SK-N-SH treated with all-trans-retinoic acid at 6 μM for 48 hours (cell line): Measurements from ENCODE around the gene UROC1.

Source experiments
- ATAC-seq: fragments of 200-7000 bp; cut with Tn5 transposase; 3 replicates; pipeline ENCODE4 v1.9.1; 2020; ENCODE audit warnings: mild to moderate bottlenecking, moderate library complexity
- ARNTL ChIP-seq: fragments of 450-650 bp; formaldehyde crosslinking; IDR thresholded peaks from 2 replicates; pipeline ENCODE4 v1.5.0; 2020; ENCODE audit warnings: low read depth, mild to moderate bottlenecking, moderate library complexity, borderline replicate concordance
- BACH2 ChIP-seq: fragments of 250-450 bp; sonication (Bioruptor Pico); IDR thresholded peaks from 2 replicates; pipeline ENCODE4 v1.9.0; 2021; ENCODE audit warnings: mild to moderate bottlenecking, borderline replicate concordance
- CSDC2 ChIP-seq: fragments of 250-450 bp; sonication (Bioruptor Pico); IDR thresholded peaks from 2 replicates; pipeline ENCODE4 v1.5.0; 2020; ENCODE audit warnings: mild to moderate bottlenecking, moderate library complexity
- ESRRG ChIP-seq: fragments of 250-450 bp; sonication (Bioruptor Pico); IDR thresholded peaks from 2 replicates; pipeline ENCODE4 v1.6.1; 2021; ENCODE audit warnings: mild to moderate bottlenecking
- GLIS3 ChIP-seq: fragments of 250-450 bp; sonication (Bioruptor Pico); IDR thresholded peaks from 2 replicates; pipeline ENCODE4 v1.5.0; 2020; ENCODE audit warnings: mild to moderate bottlenecking, moderate library complexity
- ISL1 ChIP-seq: fragments of 250-450 bp; sonication (Bioruptor Pico); IDR thresholded peaks from 2 replicates; pipeline ENCODE4 v2.1.2; 2022; ENCODE audit warnings: mild to moderate bottlenecking, moderate library complexity
- OSR1 ChIP-seq: fragments of 250-450 bp; sonication (Bioruptor Pico); IDR thresholded peaks from 2 replicates; pipeline ENCODE4 v1.8.0; 2022; ENCODE audit warnings: moderate library complexity, mild to moderate bottlenecking, inconsistent platforms
- PPARA ChIP-seq: fragments of 250-450 bp; sonication (Bioruptor Pico); IDR thresholded peaks from 2 replicates; pipeline ENCODE4 v1.5.0; 2020; ENCODE audit warnings: mild to moderate bottlenecking, borderline replicate concordance
- RARB ChIP-seq: fragments of 250-450 bp; sonication (Bioruptor Pico); IDR thresholded peaks from 2 replicates; pipeline ENCODE4 v1.8.0; 2021; ENCODE audit warnings: mild to moderate bottlenecking, moderate library complexity
- TCF4 ChIP-seq: fragments of 250-450 bp; sonication (Bioruptor Pico); IDR thresholded peaks from 2 replicates; pipeline ENCODE4 v1.8.0; 2021; ENCODE audit warnings: mild to moderate bottlenecking, moderate library complexity, borderline replicate concordance
- ZC3H10 ChIP-seq: fragments of 250-450 bp; sonication (Bioruptor Pico); IDR thresholded peaks from 2 replicates; pipeline ENCODE4 v1.5.1; 2021; ENCODE audit warnings: mild to moderate bottlenecking, moderate library complexity
- ZFP3 ChIP-seq: fragments of 250-450 bp; sonication (Bioruptor Pico); IDR thresholded peaks from 2 replicates; pipeline ENCODE4 v1.5.0; 2020; ENCODE audit warnings: mild to moderate bottlenecking, moderate library complexity
- ZNF70 ChIP-seq: fragments of 450-650 bp; formaldehyde crosslinking; IDR thresholded peaks from 2 replicates; pipeline ENCODE4 v1.5.0; 2020; ENCODE audit warnings: mild to moderate bottlenecking, moderate library complexity
- ZNF8 ChIP-seq: fragments of 450-650 bp; formaldehyde crosslinking; IDR thresholded peaks from 2 replicates; pipeline ENCODE4 v1.5.0; 2020; ENCODE audit warnings: mild to moderate bottlenecking, moderate library complexity
- TF ChIP-seq, protein P1 (sequence below): fragments of 250-450 bp; sonication (Bioruptor Pico); IDR thresholded peaks from 2 replicates; pipeline ENCODE4 v1.5.0; 2020; ENCODE audit warnings: mild to moderate bottlenecking, moderate library complexity
- TF ChIP-seq, protein P2 (sequence below): fragments of 250-450 bp; sonication (Bioruptor Pico); IDR thresholded peaks from 2 replicates; pipeline ENCODE4 v1.5.1; 2020; ENCODE audit warnings: low read depth, mild to moderate bottlenecking, moderate library complexity
- TF ChIP-seq, protein P3 (sequence below): fragments of 250-450 bp; sonication (Bioruptor Pico); IDR thresholded peaks from 2 replicates; pipeline ENCODE4 v1.8.0; 2020; ENCODE audit warnings: mild to moderate bottlenecking, moderate library complexity, borderline replicate concordance
- TF ChIP-seq, protein P4 (sequence below): fragments of 250-450 bp; sonication (Bioruptor Pico); IDR thresholded peaks from 2 replicates; pipeline ENCODE4 v1.5.1; 2021; ENCODE audit warnings: mild to moderate bottlenecking, moderate library complexity

UROC1 gene

DNA sequence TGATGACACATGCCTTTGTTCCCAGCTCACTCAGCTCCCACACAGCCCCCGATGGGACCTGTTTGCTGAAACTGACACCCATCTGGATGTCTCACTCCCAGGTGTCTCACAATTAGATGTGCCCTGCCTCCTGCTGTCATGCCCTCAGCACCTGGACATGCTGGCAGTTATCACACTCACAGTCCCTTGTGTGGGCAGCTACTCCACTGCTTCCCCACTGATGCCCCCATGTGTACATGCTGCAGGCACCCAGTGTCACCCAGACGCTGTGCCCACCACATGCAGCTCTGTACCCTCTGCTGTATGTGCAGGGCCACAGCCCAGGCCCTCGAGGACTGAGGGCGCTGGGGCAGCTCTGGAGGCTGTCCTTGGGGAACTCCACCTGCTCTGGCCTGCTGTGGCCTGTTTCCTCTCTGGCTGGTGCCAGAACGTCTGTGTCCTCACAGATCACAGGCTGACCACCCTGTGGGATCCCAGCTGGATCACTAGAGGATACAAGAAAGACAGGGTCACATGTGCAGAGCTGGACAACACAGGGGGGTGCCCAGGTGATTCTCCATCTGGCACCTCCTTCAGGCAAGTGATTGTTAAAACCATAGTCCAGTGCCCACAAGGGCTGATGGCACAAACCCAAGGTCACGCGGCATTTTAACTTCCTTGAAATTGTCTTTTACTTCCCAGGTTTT is 27.2 kb upstream of the UROC1 start:
- no peak for ATAC-seq
- TF ChIP-seq ESRRG = no peak
- no peak for TF ChIP-seq ZNF8
- no peak for TF ChIP-seq ARNTL (CRISPR knock-in tag)
- TF ChIP-seq ZC3H10 (CRISPR knock-in tag) = no peak
- TF ChIP-seq, protein P1, sequence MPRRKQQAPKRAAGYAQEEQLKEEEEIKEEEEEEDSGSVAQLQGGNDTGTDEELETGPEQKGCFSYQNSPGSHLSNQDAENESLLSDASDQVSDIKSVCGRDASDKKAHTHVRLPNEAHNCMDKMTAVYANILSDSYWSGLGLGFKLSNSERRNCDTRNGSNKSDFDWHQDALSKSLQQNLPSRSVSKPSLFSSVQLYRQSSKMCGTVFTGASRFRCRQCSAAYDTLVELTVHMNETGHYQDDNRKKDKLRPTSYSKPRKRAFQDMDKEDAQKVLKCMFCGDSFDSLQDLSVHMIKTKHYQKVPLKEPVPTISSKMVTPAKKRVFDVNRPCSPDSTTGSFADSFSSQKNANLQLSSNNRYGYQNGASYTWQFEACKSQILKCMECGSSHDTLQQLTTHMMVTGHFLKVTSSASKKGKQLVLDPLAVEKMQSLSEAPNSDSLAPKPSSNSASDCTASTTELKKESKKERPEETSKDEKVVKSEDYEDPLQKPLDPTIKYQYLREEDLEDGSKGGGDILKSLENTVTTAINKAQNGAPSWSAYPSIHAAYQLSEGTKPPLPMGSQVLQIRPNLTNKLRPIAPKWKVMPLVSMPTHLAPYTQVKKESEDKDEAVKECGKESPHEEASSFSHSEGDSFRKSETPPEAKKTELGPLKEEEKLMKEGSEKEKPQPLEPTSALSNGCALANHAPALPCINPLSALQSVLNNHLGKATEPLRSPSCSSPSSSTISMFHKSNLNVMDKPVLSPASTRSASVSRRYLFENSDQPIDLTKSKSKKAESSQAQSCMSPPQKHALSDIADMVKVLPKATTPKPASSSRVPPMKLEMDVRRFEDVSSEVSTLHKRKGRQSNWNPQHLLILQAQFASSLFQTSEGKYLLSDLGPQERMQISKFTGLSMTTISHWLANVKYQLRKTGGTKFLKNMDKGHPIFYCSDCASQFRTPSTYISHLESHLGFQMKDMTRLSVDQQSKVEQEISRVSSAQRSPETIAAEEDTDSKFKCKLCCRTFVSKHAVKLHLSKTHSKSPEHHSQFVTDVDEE (CRISPR knock-in tag) = no peak
- TF ChIP-seq BACH2 = no peak
- TF ChIP-seq ISL1 (CRISPR knock-in tag) = no peak
- TF ChIP-seq, protein P2, sequence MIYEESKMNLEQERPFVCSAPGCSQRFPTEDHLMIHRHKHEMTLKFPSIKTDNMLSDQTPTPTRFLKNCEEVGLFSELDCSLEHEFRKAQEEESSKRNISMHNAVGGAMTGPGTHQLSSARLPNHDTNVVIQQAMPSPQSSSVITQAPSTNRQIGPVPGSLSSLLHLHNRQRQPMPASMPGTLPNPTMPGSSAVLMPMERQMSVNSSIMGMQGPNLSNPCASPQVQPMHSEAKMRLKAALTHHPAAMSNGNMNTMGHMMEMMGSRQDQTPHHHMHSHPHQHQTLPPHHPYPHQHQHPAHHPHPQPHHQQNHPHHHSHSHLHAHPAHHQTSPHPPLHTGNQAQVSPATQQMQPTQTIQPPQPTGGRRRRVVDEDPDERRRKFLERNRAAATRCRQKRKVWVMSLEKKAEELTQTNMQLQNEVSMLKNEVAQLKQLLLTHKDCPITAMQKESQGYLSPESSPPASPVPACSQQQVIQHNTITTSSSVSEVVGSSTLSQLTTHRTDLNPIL (CRISPR knock-in tag) = no peak
- TF ChIP-seq ZNF70 (CRISPR knock-in tag) = no peak
- TF ChIP-seq PPARA = no peak
- TF ChIP-seq, protein P3, sequence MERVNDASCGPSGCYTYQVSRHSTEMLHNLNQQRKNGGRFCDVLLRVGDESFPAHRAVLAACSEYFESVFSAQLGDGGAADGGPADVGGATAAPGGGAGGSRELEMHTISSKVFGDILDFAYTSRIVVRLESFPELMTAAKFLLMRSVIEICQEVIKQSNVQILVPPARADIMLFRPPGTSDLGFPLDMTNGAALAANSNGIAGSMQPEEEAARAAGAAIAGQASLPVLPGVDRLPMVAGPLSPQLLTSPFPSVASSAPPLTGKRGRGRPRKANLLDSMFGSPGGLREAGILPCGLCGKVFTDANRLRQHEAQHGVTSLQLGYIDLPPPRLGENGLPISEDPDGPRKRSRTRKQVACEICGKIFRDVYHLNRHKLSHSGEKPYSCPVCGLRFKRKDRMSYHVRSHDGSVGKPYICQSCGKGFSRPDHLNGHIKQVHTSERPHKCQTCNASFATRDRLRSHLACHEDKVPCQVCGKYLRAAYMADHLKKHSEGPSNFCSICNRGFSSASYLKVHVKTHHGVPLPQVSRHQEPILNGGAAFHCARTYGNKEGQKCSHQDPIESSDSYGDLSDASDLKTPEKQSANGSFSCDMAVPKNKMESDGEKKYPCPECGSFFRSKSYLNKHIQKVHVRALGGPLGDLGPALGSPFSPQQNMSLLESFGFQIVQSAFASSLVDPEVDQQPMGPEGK (CRISPR knock-in tag) = no peak
- no peak for TF ChIP-seq RARB (CRISPR knock-in tag)
- TF ChIP-seq OSR1 = no peak

DNA sequence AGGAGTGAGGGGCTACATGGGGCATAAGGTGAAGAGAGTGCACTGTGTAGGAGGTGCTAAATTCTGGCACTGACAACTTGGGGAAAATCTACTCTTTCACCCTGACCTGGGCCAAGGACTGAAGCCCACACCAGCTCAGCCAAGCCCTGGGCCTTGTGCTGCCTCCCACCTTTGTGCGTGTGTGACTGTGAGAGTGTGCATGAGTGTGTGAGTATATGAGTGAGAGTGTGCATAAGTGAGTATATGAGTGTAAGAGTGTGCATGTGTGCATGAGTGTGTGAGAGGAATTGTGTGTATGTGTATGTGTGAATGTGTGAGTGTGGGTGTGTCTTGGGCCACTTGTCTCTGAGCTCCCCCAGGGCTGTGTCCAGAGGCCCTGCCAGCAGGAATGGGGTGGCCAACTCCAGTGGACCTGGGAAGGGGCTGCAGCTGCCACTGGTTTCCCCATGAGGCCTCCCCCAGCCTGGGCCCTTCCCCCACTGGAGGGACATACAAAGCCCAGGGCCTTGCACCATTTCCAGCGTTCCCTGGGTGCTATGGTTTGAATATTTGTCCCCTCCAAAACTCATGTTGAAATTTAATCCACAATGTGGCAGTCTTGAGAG is 26.0 kb upstream of the UROC1 start:
- TF ChIP-seq OSR1 = no peak
- TF ChIP-seq TCF4 (CRISPR knock-in tag) = no peak
- no peak for TF ChIP-seq GLIS3 (CRISPR knock-in tag)
- TF ChIP-seq, protein P2 (CRISPR knock-in tag) = no peak
- TF ChIP-seq BACH2 = no peak
- TF ChIP-seq, protein P1 (CRISPR knock-in tag) = no peak
- no peak for TF ChIP-seq ZFP3
- TF ChIP-seq ZNF8 = no peak
- no peak for TF ChIP-seq RARB (CRISPR knock-in tag)
- TF ChIP-seq ZNF70 (CRISPR knock-in tag) = no peak
- TF ChIP-seq, protein P4, sequence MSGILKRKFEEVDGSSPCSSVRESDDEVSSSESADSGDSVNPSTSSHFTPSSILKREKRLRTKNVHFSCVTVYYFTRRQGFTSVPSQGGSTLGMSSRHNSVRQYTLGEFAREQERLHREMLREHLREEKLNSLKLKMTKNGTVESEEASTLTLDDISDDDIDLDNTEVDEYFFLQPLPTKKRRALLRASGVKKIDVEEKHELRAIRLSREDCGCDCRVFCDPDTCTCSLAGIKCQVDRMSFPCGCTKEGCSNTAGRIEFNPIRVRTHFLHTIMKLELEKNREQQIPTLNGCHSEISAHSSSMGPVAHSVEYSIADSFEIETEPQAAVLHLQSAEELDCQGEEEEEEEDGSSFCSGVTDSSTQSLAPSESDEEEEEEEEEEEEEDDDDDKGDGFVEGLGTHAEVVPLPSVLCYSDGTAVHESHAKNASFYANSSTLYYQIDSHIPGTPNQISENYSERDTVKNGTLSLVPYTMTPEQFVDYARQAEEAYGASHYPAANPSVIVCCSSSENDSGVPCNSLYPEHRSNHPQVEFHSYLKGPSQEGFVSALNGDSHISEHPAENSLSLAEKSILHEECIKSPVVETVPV = no peak
- no peak for TF ChIP-seq ESRRG
- TF ChIP-seq CSDC2 = no peak
- no peak for ATAC-seq
